IPS DF 19.7 (cell line): Measurements from ENCODE around the gene RBBP4.
"Not testable (repeated sequence)": the region's sequence is repeated elsewhere in the genome, so short reads cannot be mapped to it uniquely, and the experiment has no call there.

ENCODE experiments used
- DNase-seq: peaks from one replicate; pipeline ENCODE4 v3.0.0-alpha.2; 2013; ENCODE audit warnings: low read depth, low spot score

Gene RBBP4

DNA sequence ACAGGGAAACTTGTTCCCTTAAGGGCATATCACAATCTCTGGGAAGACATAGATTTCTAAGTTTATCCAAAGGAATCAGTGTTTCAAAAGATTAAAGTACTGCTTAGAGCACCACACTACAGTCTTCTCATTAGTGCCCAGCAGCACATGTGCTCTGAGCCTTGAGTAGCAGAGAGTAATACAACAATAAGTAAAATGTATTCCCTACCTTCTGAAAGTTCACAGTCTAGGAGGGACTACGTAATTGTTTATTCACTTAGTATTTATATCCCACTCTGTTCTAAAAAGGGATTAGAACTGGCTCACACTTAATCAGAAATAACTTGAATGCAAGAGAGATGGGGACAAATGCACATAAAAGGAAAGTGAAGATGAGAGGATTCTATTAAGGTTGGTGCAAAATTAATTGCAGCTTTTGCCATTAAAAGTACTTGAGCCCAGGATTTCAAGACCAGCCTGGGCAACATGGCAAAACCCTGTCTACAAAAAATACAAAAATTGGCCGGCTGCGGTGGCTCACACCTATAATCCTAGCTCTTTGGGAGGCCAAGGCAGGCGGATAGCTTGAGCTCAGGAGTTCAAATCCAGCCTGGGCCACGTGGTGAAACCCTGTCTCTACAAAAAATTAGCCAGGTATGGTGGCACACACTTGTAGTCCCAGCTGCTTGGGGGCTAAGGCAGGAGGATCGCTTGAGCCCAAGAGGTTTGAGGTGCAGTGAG, 42.6 kb downstream of the RBBP4 start:
- no peak for DNase-seq

DNA sequence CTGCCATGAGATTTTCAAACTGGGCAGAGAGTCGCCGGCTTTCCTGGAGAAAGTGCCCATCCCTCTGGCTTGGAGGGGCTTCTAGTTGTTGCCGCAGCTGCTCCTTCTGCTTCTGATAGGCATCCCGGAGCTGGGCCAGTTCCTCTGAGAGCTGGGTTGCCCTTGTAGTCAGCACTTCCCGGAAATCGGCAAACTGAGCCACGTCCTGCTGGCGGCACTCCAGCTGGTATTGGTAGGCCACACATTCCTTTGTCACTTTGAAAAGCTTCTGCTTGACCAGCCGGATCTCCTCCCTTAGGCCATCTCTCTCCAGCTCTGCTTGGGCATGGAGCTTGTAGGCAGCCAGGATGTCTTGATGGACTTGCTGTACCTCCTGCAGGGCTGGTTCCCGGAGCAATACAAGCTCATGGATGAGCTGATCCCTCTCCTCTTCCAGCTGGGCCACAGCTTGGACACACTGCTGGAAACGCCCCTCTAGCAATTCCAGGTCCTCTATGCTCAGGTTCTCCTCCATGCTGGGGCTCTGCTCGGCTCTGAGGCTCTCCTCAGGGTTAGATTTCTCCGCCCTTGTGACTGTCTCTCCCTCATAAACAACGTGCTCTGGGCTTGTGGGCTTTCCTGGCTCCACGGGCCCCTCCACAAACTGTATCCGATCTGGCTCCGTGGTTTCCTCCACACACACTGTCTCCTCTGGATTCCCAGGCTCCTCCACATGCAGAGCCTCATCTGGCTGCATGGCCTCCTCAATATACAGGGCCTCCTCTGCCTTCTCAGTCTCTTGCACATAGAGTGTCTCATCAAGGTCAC, 44.3 kb downstream of the RBBP4 start:
- no peak for DNase-seq

DNA sequence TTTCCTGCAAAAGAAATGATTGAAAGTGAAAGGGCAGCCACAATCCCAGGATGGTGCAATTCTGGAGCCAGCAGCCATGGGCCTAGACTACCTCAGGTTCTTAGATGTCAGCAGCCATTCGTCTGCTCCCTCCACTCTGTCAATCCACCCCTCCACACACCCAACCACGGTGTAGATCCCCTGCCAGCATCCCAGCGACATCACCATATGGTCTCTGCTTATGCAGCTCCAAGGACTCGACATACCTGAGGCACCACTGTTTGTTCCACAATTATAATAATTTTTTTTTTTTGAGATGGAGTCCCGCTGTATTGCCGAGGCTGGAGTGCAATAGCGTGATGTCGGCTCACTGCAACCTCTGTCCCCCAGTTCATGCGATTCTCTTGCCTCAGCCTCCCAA, 45.0 kb downstream of the RBBP4 start:
- no peak for DNase-seq

DNA sequence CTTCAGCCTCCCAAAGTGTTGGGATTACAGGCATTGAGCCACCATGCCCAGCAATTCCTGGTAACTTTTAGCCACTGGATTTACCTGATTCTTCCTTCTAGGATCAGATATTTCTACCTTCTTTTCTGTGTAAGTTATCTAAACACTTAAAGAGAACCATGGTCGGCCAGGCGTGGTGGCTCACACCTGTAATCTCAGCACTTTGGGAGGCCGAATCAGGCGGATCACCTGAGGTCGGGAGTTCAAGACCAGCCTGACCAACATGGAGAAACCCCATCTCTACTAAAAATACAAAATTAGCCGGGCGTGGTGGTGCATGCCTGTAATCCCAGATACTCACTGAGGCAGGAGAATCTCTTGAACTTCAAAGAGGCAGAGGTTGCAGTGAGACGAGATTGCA, 46.0 kb downstream of the RBBP4 start:
- DNase-seq, result not testable (repeated sequence)

- no peak for DNase-seq
Observed at GRCh38 chr1:32701421-32701911, 50.5 kb downstream of the RBBP4 start.

DNA sequence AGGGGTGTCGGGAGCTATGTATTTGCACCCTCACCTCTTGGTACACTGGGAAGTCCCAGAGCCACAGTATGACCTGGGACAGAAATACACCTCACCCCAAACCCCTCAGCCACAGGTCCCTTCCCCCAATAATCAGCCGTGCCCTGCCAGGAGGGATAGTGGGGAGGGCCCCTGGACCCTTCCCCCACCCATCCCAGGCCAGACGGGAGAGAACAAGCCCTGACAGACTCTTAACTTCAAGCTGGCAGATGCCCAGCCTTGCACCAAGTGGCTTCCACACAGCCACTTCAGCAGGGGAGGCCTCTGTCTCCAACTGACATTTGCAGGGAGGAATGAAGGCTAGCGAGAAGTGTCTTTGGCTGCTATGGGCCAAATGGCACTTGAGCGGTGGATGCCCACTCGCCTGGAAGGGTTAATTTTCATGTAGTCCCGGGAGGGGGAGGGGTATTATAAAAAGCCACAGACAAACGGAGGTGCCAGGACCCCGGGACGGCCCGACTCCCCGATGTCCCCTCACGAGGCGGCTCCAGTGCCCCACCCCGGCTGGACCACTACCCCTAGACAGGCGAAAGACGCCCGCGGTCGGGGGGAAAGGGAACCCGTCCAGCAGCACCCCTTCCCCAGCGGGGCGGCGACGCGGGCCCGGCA, 51.1 kb downstream of the RBBP4 start:
- no peak for DNase-seq

- DNase-seq, result no peak
Observed at GRCh38 chr1:32702599-32703478, 51.8 kb downstream of the RBBP4 start, which contains the start of gene SYNC. Gene SYNC, minus strand, starts transcription at chr1:32702770. Its CDS starts 110 bp downstream, at chr1:32702660.

GRCh38 chr1:32703479-32704291, 52.7 kb downstream of the RBBP4 start:
- DNase-seq, result no peak

GRCh38 chr1:32705516-32705915, 54.5 kb downstream of the RBBP4 start:
- DNase-seq, result no peak

GRCh38 chr1:32706491-32706890, 55.5 kb downstream of the RBBP4 start:
- DNase-seq, result no peak

DNA sequence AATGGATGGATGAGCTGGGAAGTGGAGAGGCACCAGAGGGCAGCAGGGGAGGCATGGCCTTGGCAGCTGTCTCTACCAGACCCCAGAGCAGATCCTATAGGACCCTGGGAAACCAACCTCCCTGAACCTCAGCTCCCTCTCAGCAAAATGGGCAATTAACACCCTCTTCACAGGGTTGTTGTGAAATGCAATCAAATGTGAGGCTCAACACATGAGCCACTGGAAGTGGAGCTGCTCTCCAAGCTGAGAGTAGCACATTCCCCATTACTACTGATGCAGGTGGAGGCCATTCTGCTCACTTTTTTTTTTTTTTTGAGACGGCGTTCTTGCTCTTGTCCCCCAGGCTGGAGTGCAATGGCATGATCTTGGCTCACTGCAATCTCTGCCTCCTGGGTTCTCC, 58.1 kb downstream of the RBBP4 start:
- DNase-seq, result no peak

DNA sequence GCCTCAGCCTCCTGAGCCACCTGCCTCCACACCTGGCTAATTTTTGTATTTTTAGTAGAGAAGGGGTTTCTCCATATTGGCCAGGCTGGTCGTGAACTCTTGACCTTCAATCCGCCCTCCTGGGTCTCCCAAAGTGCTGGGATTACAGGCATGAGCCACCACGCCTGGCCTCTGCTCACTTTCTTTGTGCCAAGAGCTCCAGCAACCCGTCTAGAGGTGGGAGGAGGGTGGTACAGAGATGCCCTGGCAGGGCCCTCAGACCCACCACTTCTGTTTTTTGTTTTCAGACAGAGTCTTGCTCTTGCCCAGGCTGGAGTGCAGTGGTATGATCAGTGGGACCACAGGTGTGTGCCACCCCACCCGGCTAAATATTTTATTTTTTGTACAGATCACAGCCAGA, 58.5 kb downstream of the RBBP4 start:
- DNase-seq, result no peak

DNA sequence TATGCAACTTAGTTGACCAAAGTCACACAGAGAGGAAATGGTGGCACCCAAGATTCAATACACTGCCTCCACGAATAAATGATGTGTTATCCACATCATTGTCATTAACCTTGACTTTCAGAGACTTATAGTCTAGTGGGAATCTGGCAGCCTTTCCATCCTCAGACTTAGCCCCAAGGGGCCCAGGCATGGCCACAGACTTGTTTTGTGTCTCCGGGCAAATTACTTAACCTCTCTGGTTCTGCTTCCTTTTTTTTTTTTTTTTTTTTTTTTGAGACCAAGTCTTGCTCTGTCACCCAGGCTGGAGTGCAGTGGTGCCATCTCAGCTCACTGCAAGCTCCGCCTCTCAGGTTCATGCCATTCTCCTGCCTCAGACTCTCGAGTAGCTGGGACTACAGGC, 60.2 kb downstream of the RBBP4 start:
- DNase-seq, result not testable (repeated sequence)

DNA sequence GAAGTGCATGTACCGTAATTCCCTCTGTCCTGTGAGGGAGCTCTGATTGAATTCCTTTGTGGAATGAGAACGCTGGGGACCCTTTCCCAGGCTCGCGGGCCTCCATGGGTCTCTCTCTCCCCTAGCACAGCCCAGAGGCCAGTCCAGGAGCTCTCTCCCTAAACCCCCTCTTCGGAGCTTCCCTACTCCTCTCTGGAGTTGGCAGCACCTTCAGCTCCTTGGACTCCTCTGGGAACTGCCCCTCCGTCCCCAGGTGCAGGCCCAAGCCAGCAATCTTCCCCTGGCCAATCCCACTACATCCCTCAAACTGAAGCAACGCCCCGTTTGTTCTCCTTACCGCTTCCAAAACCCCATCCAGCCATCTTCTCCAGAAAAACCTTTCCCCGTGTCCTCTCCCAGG, 62.1 kb downstream of the RBBP4 start:
- DNase-seq, result no peak

DNA sequence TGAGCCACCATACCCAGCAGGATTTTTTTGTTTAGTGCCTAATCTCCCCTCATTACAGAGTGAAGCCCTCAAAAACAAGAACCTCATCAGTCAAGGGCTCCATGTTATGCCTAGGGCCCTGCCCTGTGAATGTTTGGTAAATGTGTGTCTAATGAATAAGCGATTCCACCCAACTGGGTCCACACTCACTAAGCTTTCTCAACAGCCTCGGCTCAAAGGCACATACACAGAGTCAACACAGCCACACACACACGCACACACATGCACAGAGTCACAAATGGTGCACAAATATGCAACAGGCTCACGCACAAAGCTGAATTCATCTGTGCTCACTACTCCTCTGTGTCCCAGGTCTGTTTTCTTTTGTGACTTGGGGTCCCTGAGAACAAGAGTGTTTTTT, 63.3 kb downstream of the RBBP4 start:
- no peak for DNase-seq

GRCh38 chr1:32715901-32716311, 64.9 kb downstream of the RBBP4 start:
- no peak for DNase-seq

- peak; percentile 91 for DNase-seq
Observed at GRCh38 chr1:32716312-32717148, 65.5 kb downstream of the RBBP4 start.

DNA sequence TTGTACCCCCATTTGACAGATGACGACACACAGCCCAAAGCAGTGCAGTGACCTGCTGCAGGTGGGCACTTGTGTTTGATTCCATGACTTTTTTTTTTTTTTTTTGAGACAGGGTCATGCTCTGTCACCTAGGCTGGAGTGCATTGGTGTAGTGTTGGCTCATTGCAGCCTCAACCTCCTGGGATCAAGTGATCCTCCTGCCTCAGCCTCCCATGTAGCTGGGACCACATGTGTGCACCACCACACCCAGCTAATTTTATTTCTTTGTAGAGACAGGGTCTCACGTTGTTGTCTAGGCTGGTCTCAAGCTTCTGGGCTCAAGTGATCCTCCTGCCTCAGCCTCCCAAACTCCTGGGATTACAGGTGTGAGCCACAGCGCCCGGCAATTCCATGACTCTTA, 66.5 kb downstream of the RBBP4 start:
- DNase-seq, result no peak

GRCh38 chr1:32718036-32718435, 67.0 kb downstream of the RBBP4 start:
- DNase-seq, result no peak

DNA sequence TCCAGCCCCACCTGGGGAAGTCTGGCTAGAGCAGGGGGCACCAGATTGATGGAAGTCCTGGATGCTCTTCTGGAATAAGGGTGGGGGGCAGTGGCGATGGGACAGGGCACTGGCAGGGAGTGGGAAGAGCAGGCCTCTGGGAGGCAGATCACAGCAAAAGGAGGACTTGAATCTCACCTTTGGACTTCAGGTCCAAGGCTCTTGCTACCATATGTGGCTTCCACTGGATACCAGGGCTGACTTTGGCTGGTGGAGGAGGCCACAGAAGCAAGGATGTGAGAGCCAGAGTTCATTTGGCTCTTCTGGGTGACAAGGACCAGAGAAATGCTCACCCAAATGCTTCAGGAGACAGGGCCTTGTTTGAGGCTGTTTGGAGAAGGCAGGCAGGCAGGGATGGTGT, 67.5 kb downstream of the RBBP4 start:
- no peak for DNase-seq
